Stomach (tissue), 4 donors: ENCODE results near the gene PKMYT1.

ENCODE experiments used
- POLR2A ChIP-seq, 4 donors: fragments of 450-650 bp; IDR thresholded peaks; one replicate each; pipeline ENCODE4 v1.6.1; 2016; ENCODE audit warnings: antibody characterized with exemption in 4 of 4, control low read depth in 2 of 4, mild to moderate bottlenecking in 1 of 4, moderate library complexity in 1 of 4
- TF ChIP-seq, protein P1 (sequence below), 7 experiments: fragments of 450-650 bp in 4 of 7; fragments of 200-600 bp in 3 of 7; sonication (generic) in 3 of 7; IDR thresholded peaks; one replicate each; pipeline ENCODE4 v1.5.1; 2016 to 2019; ENCODE audit warnings: antibody characterized with exemption in 7 of 7, control low read depth in 2 of 7, mild to moderate bottlenecking in 1 of 7

GRCh38 chr16:3025032-3026002 is 45.1 kb upstream of the PKMYT1 start:
- TF ChIP-seq, protein P1, sequence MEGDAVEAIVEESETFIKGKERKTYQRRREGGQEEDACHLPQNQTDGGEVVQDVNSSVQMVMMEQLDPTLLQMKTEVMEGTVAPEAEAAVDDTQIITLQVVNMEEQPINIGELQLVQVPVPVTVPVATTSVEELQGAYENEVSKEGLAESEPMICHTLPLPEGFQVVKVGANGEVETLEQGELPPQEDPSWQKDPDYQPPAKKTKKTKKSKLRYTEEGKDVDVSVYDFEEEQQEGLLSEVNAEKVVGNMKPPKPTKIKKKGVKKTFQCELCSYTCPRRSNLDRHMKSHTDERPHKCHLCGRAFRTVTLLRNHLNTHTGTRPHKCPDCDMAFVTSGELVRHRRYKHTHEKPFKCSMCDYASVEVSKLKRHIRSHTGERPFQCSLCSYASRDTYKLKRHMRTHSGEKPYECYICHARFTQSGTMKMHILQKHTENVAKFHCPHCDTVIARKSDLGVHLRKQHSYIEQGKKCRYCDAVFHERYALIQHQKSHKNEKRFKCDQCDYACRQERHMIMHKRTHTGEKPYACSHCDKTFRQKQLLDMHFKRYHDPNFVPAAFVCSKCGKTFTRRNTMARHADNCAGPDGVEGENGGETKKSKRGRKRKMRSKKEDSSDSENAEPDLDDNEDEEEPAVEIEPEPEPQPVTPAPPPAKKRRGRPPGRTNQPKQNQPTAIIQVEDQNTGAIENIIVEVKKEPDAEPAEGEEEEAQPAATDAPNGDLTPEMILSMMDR (IDR thresholded peaks at IDR 0.05): no peak
- TF ChIP-seq POLR2A (IDR thresholded peaks at IDR 0.05): no peak
